Keratinocyte (primary cell): Measurements from ENCODE around the gene MCRIP2. TPM values are rescaled to one million over a fixed set of nuclear protein-coding genes. Genes with fewer than 3 reads are reported as not detected.
A peak's percentile ranks its signal among the peaks of the same experiment; 100 is the strongest.

Source experiments
- DNase-seq: peaks from one replicate; pipeline ENCODE4 v3.0.0-alpha.2; 2011; ENCODE audit warnings: low read depth, missing footprints, low spot score
- FAIRE-seq: peaks from 2 replicates; lab custom pipeline; 2011; peaks lifted over from hg19 to GRCh38; lab: Jason Lieb, UNC
- H2AFZ ChIP-seq: 2 replicates; pipeline ENCODE4 v1.6.0; 2012; ENCODE audit warnings: low read length, control low read depth, inconsistent platforms; ENCODE audit not compliant: control insufficient read depth
- H3K27ac ChIP-seq: 2 replicates; pipeline ENCODE4 v1.5.1; 2011; ENCODE audit warnings: low read length; ENCODE audit not compliant: control insufficient read depth, insufficient read depth
- H3K27me3 ChIP-seq: 3 replicates; pipeline ENCODE4 v1.6.0; 2011; ENCODE audit warnings: low read length; ENCODE audit not compliant: control insufficient read depth, insufficient read depth; ENCODE audit errors: extremely low read depth
- H3K36me3 ChIP-seq, 2 experiments: 2 replicates in 1 of 2; 3 replicates in 1 of 2; pipeline ENCODE4 v1.5.1; 2011; ENCODE audit warnings: low read length in 2 of 2, mild to moderate bottlenecking in 1 of 2; ENCODE audit not compliant: control insufficient read depth in 2 of 2, insufficient read depth in 2 of 2; ENCODE audit errors: extremely low read depth in 1 of 2
- H3K4me1 ChIP-seq: 3 replicates; pipeline ENCODE4 v1.5.1; 2011; ENCODE audit warnings: low read length; ENCODE audit not compliant: control insufficient read depth, insufficient read depth; ENCODE audit errors: extremely low read depth
- H3K4me2 ChIP-seq: 3 replicates; pipeline ENCODE4 v1.6.0; 2011; ENCODE audit warnings: low read depth, low read length; ENCODE audit not compliant: control insufficient read depth, insufficient read depth; ENCODE audit errors: extremely low read depth
- H3K4me3 ChIP-seq, 3 experiments: fragments of 200-600 bp in 1 of 3; sonication (generic) in 1 of 3; 2 replicates in 2 of 3; 3 replicates in 1 of 3; pipeline ENCODE4 v1.5.1; 2011 to 2016; ENCODE audit warnings: low read length in 3 of 3, mild to moderate bottlenecking in 3 of 3, control low read depth in 2 of 3, inconsistent platforms in 1 of 3, low read depth in 1 of 3, mixed read lengths in 1 of 3, mixed run types in 1 of 3, moderate library complexity in 1 of 3; ENCODE audit not compliant: control insufficient read depth in 2 of 3, insufficient read depth in 2 of 3; ENCODE audit errors: extremely low read depth in 1 of 3
- H3K79me2 ChIP-seq: 2 replicates; pipeline ENCODE4 v1.6.0; 2012; ENCODE audit warnings: low read length; ENCODE audit not compliant: control insufficient read depth, insufficient read depth
- H3K9ac ChIP-seq: 3 replicates; pipeline ENCODE4 v1.6.0; 2011; ENCODE audit warnings: low read length; ENCODE audit not compliant: control insufficient read depth, insufficient read depth; ENCODE audit errors: extremely low read depth
- H3K9me1 ChIP-seq: 3 replicates; pipeline ENCODE4 v1.6.0; 2011; ENCODE audit warnings: low read length; ENCODE audit not compliant: control insufficient read depth, insufficient read depth; ENCODE audit errors: extremely low read depth
- H3K9me3 ChIP-seq: 2 replicates; pipeline ENCODE4 v1.5.1; 2012; ENCODE audit warnings: low read depth, low read length; ENCODE audit not compliant: control insufficient read depth
- H4K20me1 ChIP-seq: 3 replicates; pipeline ENCODE4 v1.6.0; 2011; ENCODE audit warnings: low read length; ENCODE audit not compliant: control insufficient read depth, insufficient read depth; ENCODE audit errors: extremely low read depth
- CTCF ChIP-seq, 3 experiments: IDR thresholded peaks in 1 of 3; conservative IDR thresholded peaks in 1 of 3; optimal IDR thresholded peaks in 1 of 3; 2 replicates in 2 of 3; 3 replicates in 1 of 3; pipeline versions ENCODE3 to v1.5.1; 2011; ENCODE audit warnings: low read length in 3 of 3, mild to moderate bottlenecking in 3 of 3, moderate library complexity in 2 of 3, control low read depth in 1 of 3, inconsistent platforms in 1 of 3; ENCODE audit not compliant: insufficient read depth in 2 of 3; ENCODE audit errors: extremely low read depth in 1 of 3
- EZH2 ChIP-seq: IDR thresholded peaks from one replicate; pipeline ENCODE4 v1.6.1; 2012; ENCODE audit warnings: inconsistent platforms, mild to moderate bottlenecking, low read length, moderate library complexity
- dilution Hi-C: fragments of 300-500 bp; cut with MboI; formaldehyde crosslinking; loops from one replicate; pipeline ENCODE4 v1.7.0; 2020; ENCODE audit warnings: low sequenced_read_pairs; ENCODE audit not compliant: extremely low pct_ligation_motif_present
- polyA plus RNA-seq, 5 experiments: library from polyadenylated mRNA; depleted of rRNA in 3 of 5; stranded (reverse) in 3 of 5; stranded (forward) in 1 of 5; unstranded in 1 of 5; fragments of >200 nt; gene quantifications; 1 replicate in 1 of 5; 2 replicates in 3 of 5; 3 replicates in 1 of 5; pipeline versions ENCODE4 v1.2.1 to v1.2.3, GENCODE V29; 2011 to 2012; ENCODE audit warnings: missing spikeins in 2 of 5, low read depth in 1 of 5, low replicate concordance in 1 of 5

Gene MCRIP2
- polyA plus RNA-seq, 1 donor (not counting 4 experiments of a cell fraction or from before 2014, with no cell fraction given) = 8.1 TPM

GRCh38 chr16:634996-635395, 6.6 kb upstream of the MCRIP2 start:
- peak overlapping the region; percentile 74 to 85 (median 83) for H3K4me3 ChIP-seq
- H3K4me2 ChIP-seq = peak overlapping the region; percentile 85
- no peak overlapping the region for H3K27ac ChIP-seq
- no peaks in the 10 kb centered on the region for H3K27me3 ChIP-seq
- no peaks in the 10 kb centered on the region for H3K9me1 ChIP-seq
- H3K36me3 ChIP-seq = peaks cover 2 to 10% of the 10 kb centered on the region in 2 experiments
- no peak for TF ChIP-seq EZH2
- TF ChIP-seq CTCF (optimal IDR thresholded peaks at IDR 0.05 in 1 of 3, IDR thresholded peaks at IDR 0.05 in 1 of 3, conservative IDR thresholded peaks at IDR 0.05 in 1 of 3; ENCODE audit: extremely low read depth in 1 of 3, insufficient read depth in 2 of 3, low read length in 3 of 3) = no peak
- FAIRE-seq = no peak
- H3K79me2 ChIP-seq = peaks cover 8% of the 10 kb centered on the region
- H3K4me1 ChIP-seq = peaks cover 8% of the 10 kb centered on the region
- dilution Hi-C loops = no loop called here
- H3K9ac ChIP-seq = no peak overlapping the region
- no peaks in the 10 kb centered on the region for H4K20me1 ChIP-seq
- no peak overlapping the region for H2AFZ ChIP-seq
- no peaks in the 10 kb centered on the region for H3K9me3 ChIP-seq
- no peak for DNase-seq

- no peaks in the 10 kb centered on the region for H3K27me3 ChIP-seq
- peak overlapping the region; percentile 90 for H3K27ac ChIP-seq
- peak overlapping the region; percentile 85 for H3K4me2 ChIP-seq
- FAIRE-seq (no peak), DNase-seq (no peak)
- peak overlapping the region; percentile 85 for H3K9ac ChIP-seq
- H3K4me1 ChIP-seq = peaks cover 8% of the 10 kb centered on the region
- peak overlapping the region; percentile 74 to 85 (median 83) for H3K4me3 ChIP-seq
- H4K20me1 ChIP-seq = no peaks in the 10 kb centered on the region
- peaks cover 8% of the 10 kb centered on the region for H3K79me2 ChIP-seq
- H3K9me3 ChIP-seq = no peaks in the 10 kb centered on the region
- peaks cover 2 to 10% of the 10 kb centered on the region in 2 experiments for H3K36me3 ChIP-seq
- no peak for TF ChIP-seq CTCF (optimal IDR thresholded peaks at IDR 0.05 in 1 of 3, IDR thresholded peaks at IDR 0.05 in 1 of 3, conservative IDR thresholded peaks at IDR 0.05 in 1 of 3; ENCODE audit: extremely low read depth in 1 of 3, insufficient read depth in 2 of 3, low read length in 3 of 3)
- no peak for TF ChIP-seq EZH2
- dilution Hi-C loops = no loop called here
- peak overlapping the region; percentile 90 for H2AFZ ChIP-seq
- H3K9me1 ChIP-seq = no peaks in the 10 kb centered on the region
These were observed 5.9 kb upstream of the MCRIP2 start for GRCh38 chr16:635573-636205.
